ENCODE data around the gene TTBK2. TPM values are rescaled to one million over a fixed set of nuclear protein-coding genes. Genes with fewer than 3 reads are reported as not detected.
"Not testable (repeated sequence)": the region's sequence is repeated elsewhere in the genome, so short reads cannot be mapped to it uniquely, and the experiment has no call there.

The TTBK2 gene
- polyA plus RNA-seq, 4 donors = 8.1 to 12.2 (median 10.0) TPM

- DNase-seq (ENCODE audit: low read depth in 4 of 4, low spot score in 2 of 4) = no peak
These were observed 9.5 kb downstream of the TTBK2 start for GRCh38 chr15:42911058-42911592.

- DNase-seq (ENCODE audit: low read depth in 4 of 4, low spot score in 2 of 4) = no peak
These were observed 12.0 kb downstream of the TTBK2 start for GRCh38 chr15:42908538-42908937.

- no peak for DNase-seq (ENCODE audit: low read depth in 4 of 4, low spot score in 2 of 4)
These were observed 16.9 kb downstream of the TTBK2 start for GRCh38 chr15:42903388-42904324.

- not testable (repeated sequence) for DNase-seq (ENCODE audit: low read depth in 4 of 4, low spot score in 2 of 4)
These were observed 26.7 kb downstream of the TTBK2 start for GRCh38 chr15:42893911-42894310.

GRCh38 chr15:42891569-42891968 lies 29.0 kb downstream of the TTBK2 start:
- DNase-seq (ENCODE audit: low read depth in 4 of 4, low spot score in 2 of 4) = no peak

GRCh38 chr15:42890161-42890913 lies 30.2 kb downstream of the TTBK2 start:
- no peak for DNase-seq (ENCODE audit: low read depth in 4 of 4, low spot score in 2 of 4)

- not testable (repeated sequence) for DNase-seq (ENCODE audit: low read depth in 4 of 4, low spot score in 2 of 4)
These were observed 33.2 kb downstream of the TTBK2 start for GRCh38 chr15:42887384-42887783.

GRCh38 chr15:42880121-42880520 lies 40.5 kb downstream of the TTBK2 start:
- DNase-seq (ENCODE audit: low read depth in 4 of 4, low spot score in 2 of 4) = no peak

- no peak for DNase-seq (ENCODE audit: low read depth in 4 of 4, low spot score in 2 of 4)
These were observed 41.1 kb downstream of the TTBK2 start for GRCh38 chr15:42879443-42879842.

- no peak for DNase-seq (ENCODE audit: low read depth in 4 of 4, low spot score in 2 of 4)
These were observed 44.4 kb downstream of the TTBK2 start for GRCh38 chr15:42876224-42876623.

GRCh38 chr15:42868683-42869082 lies 51.9 kb downstream of the TTBK2 start:
- no peak for DNase-seq (ENCODE audit: low read depth in 4 of 4, low spot score in 2 of 4)

- DNase-seq (ENCODE audit: low read depth in 4 of 4, low spot score in 2 of 4) = no peak
These were observed 56.9 kb downstream of the TTBK2 start for GRCh38 chr15:42863572-42864239.

- no peak for DNase-seq (ENCODE audit: low read depth in 4 of 4, low spot score in 2 of 4)
These were observed 61.4 kb downstream of the TTBK2 start for GRCh38 chr15:42858999-42859789.

- no peak for DNase-seq (ENCODE audit: low read depth in 4 of 4, low spot score in 2 of 4)
These were observed 62.0 kb downstream of the TTBK2 start for GRCh38 chr15:42858540-42858939.

GRCh38 chr15:42854576-42854975 lies 66.0 kb downstream of the TTBK2 start:
- no peak for DNase-seq (ENCODE audit: low read depth in 4 of 4, low spot score in 2 of 4)

GRCh38 chr15:42849836-42850235 lies 70.7 kb downstream of the TTBK2 start:
- no peak for DNase-seq (ENCODE audit: low read depth in 4 of 4, low spot score in 2 of 4)

GRCh38 chr15:42848846-42849245 lies 71.7 kb downstream of the TTBK2 start:
- no peak for DNase-seq (ENCODE audit: low read depth in 4 of 4, low spot score in 2 of 4)

- DNase-seq (ENCODE audit: low read depth in 4 of 4, low spot score in 2 of 4) = no peak
These were observed 73.9 kb downstream of the TTBK2 start for GRCh38 chr15:42846647-42847046.

- DNase-seq (ENCODE audit: low read depth in 4 of 4, low spot score in 2 of 4) = no peak
These were observed 75.0 kb downstream of the TTBK2 start for GRCh38 chr15:42845581-42845980.

GRCh38 chr15:42843699-42844098 lies 76.9 kb downstream of the TTBK2 start:
- DNase-seq (ENCODE audit: low read depth in 4 of 4, low spot score in 2 of 4) = no peak

Measured in left renal cortex interstitium (tissue), 4 donors.